Thymus (tissue), 14 donors: ENCODE measurements around the gene CST8. TPM values are rescaled to one million over a fixed set of nuclear protein-coding genes. Genes with fewer than 3 reads are reported as not detected.
A peak's percentile ranks its signal among the peaks of the same experiment; 100 is the strongest.

Experiments
- DNase-seq, 9 donors: peaks; one replicate each; pipeline ENCODE4 v3.0.0-alpha.2; 2013; ENCODE audit warnings: low spot score in 9 of 9, low read depth in 6 of 9, missing footprints in 1 of 9
- H3K27ac ChIP-seq, 2 donors: one replicate each; pipeline ENCODE4 v1.5.1; 2013; ENCODE audit warnings: control low read depth in 1 of 2, low read depth in 1 of 2, low read length in 1 of 2, mild to moderate bottlenecking in 1 of 2, moderate library complexity in 1 of 2
- H3K27me3 ChIP-seq, 2 donors: one replicate each; pipeline ENCODE4 v1.5.1; 2013; ENCODE audit warnings: low read length in 1 of 2; ENCODE audit not compliant: control insufficient read depth in 2 of 2, insufficient read depth in 1 of 2
- H3K36me3 ChIP-seq, 2 donors: one replicate each; pipeline ENCODE4 v1.5.1; 2013; ENCODE audit warnings: low read length in 1 of 2, mild to moderate bottlenecking in 1 of 2, moderate library complexity in 1 of 2; ENCODE audit not compliant: control insufficient read depth in 2 of 2, insufficient read depth in 2 of 2
- H3K4me1 ChIP-seq, 2 donors: one replicate each; pipeline ENCODE4 v1.5.1; 2013; ENCODE audit warnings: low read length in 2 of 2; ENCODE audit not compliant: control insufficient read depth in 2 of 2, insufficient read depth in 2 of 2
- H3K4me3 ChIP-seq, 2 donors: one replicate each; pipeline ENCODE4 v1.5.1; 2013; ENCODE audit warnings: low read length in 2 of 2, control low read depth in 1 of 2, mild to moderate bottlenecking in 1 of 2
- H3K9me3 ChIP-seq, 2 donors: one replicate each; pipeline ENCODE4 v1.5.1; 2013; ENCODE audit warnings: low read length in 1 of 2, mild to moderate bottlenecking in 1 of 2; ENCODE audit not compliant: control insufficient read depth in 2 of 2, insufficient read depth in 1 of 2
- WGBS: extraction: QIAGEN DNeasy Blood & Tissue Kit; methylation state at CpG from one replicate; pipeline ENCODE4 v1.1.7; 2013; 5-methylcytosine and 5-hydroxymethylcytosine counted together
- long read RNA-seq, 10 donors: transcript quantifications; one replicate each; lab custom pipeline, GENCODE V29; 2026
- polyA plus RNA-seq: library from polyadenylated mRNA; stranded (reverse); fragments of 200-250 nt; gene quantifications from one replicate; pipeline ENCODE4 v1.2.3, GENCODE V29; 2013
- total RNA-seq: library from RNA; stranded (reverse); fragments of 120-200 nt; gene quantifications from one replicate; pipeline ENCODE4 v1.2.4, GENCODE V29; 2013
- donor health status: healthy.

Gene CST8, protein sequence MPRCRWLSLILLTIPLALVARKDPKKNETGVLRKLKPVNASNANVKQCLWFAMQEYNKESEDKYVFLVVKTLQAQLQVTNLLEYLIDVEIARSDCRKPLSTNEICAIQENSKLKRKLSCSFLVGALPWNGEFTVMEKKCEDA
- total RNA-seq, result not detected
- not detected for polyA plus RNA-seq
- long read RNA-seq, donor 1, result 0 reads
- long read RNA-seq, donor 2, result 0 reads
- long read RNA-seq, donor 3, result 0 reads
- long read RNA-seq, donor 4, result 0 reads
- long read RNA-seq, donor 5, result 0 reads
- long read RNA-seq, donor 6, result 0 reads
- long read RNA-seq, donor 7, result 0 reads
- long read RNA-seq, donor 8, result 0 reads
- long read RNA-seq, donor 9, result 0 reads
- long read RNA-seq, donor 10, result 0 reads

DNA sequence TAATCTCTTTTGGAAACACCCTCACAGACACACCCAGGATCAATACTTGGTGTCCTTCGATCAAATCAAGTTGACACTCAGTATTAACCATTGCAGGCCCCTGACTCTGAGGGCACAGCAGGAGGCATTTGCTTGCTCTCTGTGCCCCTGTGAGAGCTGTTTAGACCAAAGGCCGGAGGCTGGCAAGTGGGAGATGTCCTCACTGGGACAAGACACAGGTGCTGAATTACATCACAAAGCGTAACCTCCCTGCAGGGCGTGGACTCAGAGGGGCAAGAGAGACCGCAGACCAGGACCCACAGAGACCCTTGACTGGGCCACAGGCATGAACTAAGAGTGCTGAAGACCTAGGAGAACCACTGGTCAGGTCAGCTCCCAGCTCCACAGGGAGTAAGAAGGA is at the start of gene CST8:
Gene CST8, plus strand, starts transcription at position 301 of the 400 bp plus-strand sequence. CDS start 551 bp downstream, outside the sequence.
- no peak for DNase-seq
- no peaks in the 10 kb centered on the region for H3K4me1 ChIP-seq
- WGBS, result 96% methylated on average over 5 of the region's 5 CpGs

DNA sequence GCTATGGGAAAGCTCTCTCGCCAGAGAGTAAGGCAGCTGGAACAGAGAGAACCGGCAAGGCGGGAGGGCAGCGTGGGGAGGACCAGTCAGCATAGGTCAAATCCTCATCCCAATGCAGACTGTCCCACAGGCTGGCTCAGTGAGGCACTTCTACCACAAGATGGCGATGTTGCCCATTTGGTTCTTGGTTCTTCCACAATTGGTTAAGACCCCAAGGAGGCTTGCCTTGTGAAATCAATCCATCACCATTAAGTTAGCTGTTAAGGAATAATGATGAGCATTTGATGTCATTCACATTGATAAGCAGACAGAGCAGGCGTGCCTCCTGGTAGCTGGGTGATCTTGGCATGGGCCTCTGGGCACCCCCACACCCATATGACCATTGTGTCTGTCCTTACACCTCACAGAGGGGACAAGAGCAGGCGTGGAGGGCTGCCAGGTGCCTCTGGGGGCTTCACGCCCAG is 49.0 kb upstream of the CST8 start:
- Histone ChIP-seq H3K27me3 (no peaks in the 10 kb centered on the region), H3K9me3 (no peaks in the 10 kb centered on the region), H3K4me1 (peaks cover 0 to 36% of the 10 kb centered on the region in 2 donors), H3K4me3 (no peak overlapping the region), H3K36me3 (no peaks in the 10 kb centered on the region), H3K27ac (no peak overlapping the region)
- peak in 8 of 9 donors; percentile 64 to 90 (median 78) for DNase-seq
- 31% methylated on average over 8 of the region's 8 CpGs for WGBS

More for the DNA sequence above, at the start of gene CST8:
- H3K4me3 ChIP-seq, result no peak within 1 kb of the TSS
- peaks cover 0 to under 1% of the 10 kb centered on the region in 2 donors for H3K9me3 ChIP-seq
- no peaks in the 10 kb centered on the region for H3K27me3 ChIP-seq
- no peak within 1 kb of the TSS for H3K27ac ChIP-seq
- H3K36me3 ChIP-seq, result no peaks in the 10 kb centered on the region

GRCh38 chr20:23442436-23442835 is 48.5 kb upstream of the CST8 start:
- no peaks in the 10 kb centered on the region for H3K36me3 ChIP-seq

DNA sequence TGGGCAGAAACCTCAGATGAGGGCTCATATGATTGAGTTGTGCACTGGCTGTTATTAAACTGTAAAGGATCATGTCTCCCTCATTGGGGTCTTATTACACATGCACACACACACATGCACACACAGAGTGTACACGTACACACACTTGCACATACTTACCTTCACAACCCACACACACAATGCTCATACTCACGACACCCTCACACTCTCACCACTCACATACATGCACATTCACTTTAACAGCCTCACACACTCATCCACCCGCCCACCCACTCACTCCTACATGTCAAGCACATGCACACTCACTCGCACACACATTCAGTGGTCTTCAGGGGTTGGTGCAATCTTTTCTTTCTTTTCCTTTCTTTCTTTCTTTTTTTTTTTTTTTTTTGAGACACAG is 46.1 kb upstream of the CST8 start:
- no peak for DNase-seq
- Histone ChIP-seq H3K27ac (no peak overlapping the region), H3K9me3 (no peaks in the 10 kb centered on the region), H3K36me3 (no peaks in the 10 kb centered on the region), H3K27me3 (no peaks in the 10 kb centered on the region), H3K4me1 (peaks cover 0 to 48% of the 10 kb centered on the region in 2 donors), H3K4me3 (no peak overlapping the region)
- WGBS, result 92% methylated on average over 4 of the region's 4 CpGs

More at GRCh38 chr20:23442436-23442835, 48.5 kb upstream of the CST8 start:
- no peak overlapping the region for H3K27ac ChIP-seq
- H3K27me3 ChIP-seq, result no peaks in the 10 kb centered on the region
- no peak for DNase-seq
- WGBS, result 94% methylated on average over 5 of the region's 5 CpGs
- no peak overlapping the region for H3K4me3 ChIP-seq
- H3K4me1 ChIP-seq, result peaks cover 0 to 36% of the 10 kb centered on the region in 2 donors
- no peaks in the 10 kb centered on the region for H3K9me3 ChIP-seq

GRCh38 chr20:23445596-23446217 is 45.2 kb upstream of the CST8 start:
- peaks cover 0 to 53% of the 10 kb centered on the region in 2 donors for H3K4me1 ChIP-seq
- DNase-seq, result no peak
- H3K4me3 ChIP-seq, result no peak overlapping the region
- H3K9me3 ChIP-seq, result no peaks in the 10 kb centered on the region
- WGBS, result 98% methylated on average over 7 of the region's 7 CpGs
- H3K27me3 ChIP-seq, result no peaks in the 10 kb centered on the region
- H3K36me3 ChIP-seq, result no peaks in the 10 kb centered on the region
- no peak overlapping the region for H3K27ac ChIP-seq

- Histone ChIP-seq H3K27ac (no peak overlapping the region), H3K4me1 (peaks cover 0 to 53% of the 10 kb centered on the region in 2 donors), H3K4me3 (no peak overlapping the region), H3K36me3 (no peaks in the 10 kb centered on the region), H3K9me3 (no peaks in the 10 kb centered on the region), H3K27me3 (no peaks in the 10 kb centered on the region)
- DNase-seq, result no peak
- WGBS, result 86% methylated on average over 8 of the region's 8 CpGs
Measured at GRCh38 chr20:23446505-23446904, 44.4 kb upstream of the CST8 start.

- Histone ChIP-seq H3K27me3 (no peaks in the 10 kb centered on the region), H3K9me3 (no peaks in the 10 kb centered on the region), H3K4me3 (no peak overlapping the region), H3K4me1 (peaks cover 0 to 41% of the 10 kb centered on the region in 2 donors), H3K27ac (no peak overlapping the region), H3K36me3 (no peaks in the 10 kb centered on the region)
- 99% methylated on average over 5 of the region's 5 CpGs for WGBS
- DNase-seq, result no peak
Measured at GRCh38 chr20:23448167-23448566, 42.8 kb upstream of the CST8 start.

- no peaks in the 10 kb centered on the region for H3K9me3 ChIP-seq
- no peaks in the 10 kb centered on the region for H3K27me3 ChIP-seq
- peaks cover 0 to 31% of the 10 kb centered on the region in 2 donors for H3K4me1 ChIP-seq
- 38% methylated on average over 3 of the region's 3 CpGs for WGBS
- peak in 5 of 9 donors; percentile 54 to 80 (median 63) for DNase-seq
- no peak overlapping the region for H3K4me3 ChIP-seq
- H3K27ac ChIP-seq, result peak overlapping the region in 1 of 2 donors; percentile 36
- H3K36me3 ChIP-seq, result no peaks in the 10 kb centered on the region
Measured at GRCh38 chr20:23449421-23449820, 41.5 kb upstream of the CST8 start.

GRCh38 chr20:23450877-23451276 is 40.0 kb upstream of the CST8 start:
- no peaks in the 10 kb centered on the region for H3K27me3 ChIP-seq
- H3K27ac ChIP-seq, result no peak overlapping the region
- peaks cover 3 to 29% of the 10 kb centered on the region in 2 donors for H3K4me1 ChIP-seq
- DNase-seq, result no peak
- H3K36me3 ChIP-seq, result no peaks in the 10 kb centered on the region
- 95% methylated on average over 1 of the region's 1 CpG for WGBS
- peaks cover 0 to 3% of the 10 kb centered on the region in 2 donors for H3K9me3 ChIP-seq
- H3K4me3 ChIP-seq, result no peak overlapping the region
